ENCODE measurements around the gene PET100. TPM values are rescaled to one million over a fixed set of nuclear protein-coding genes. Genes with fewer than 3 reads are reported as not detected.

PET100 gene
- polyA plus RNA-seq, 1 donor from 2014 or later, result 105 TPM

DNA sequence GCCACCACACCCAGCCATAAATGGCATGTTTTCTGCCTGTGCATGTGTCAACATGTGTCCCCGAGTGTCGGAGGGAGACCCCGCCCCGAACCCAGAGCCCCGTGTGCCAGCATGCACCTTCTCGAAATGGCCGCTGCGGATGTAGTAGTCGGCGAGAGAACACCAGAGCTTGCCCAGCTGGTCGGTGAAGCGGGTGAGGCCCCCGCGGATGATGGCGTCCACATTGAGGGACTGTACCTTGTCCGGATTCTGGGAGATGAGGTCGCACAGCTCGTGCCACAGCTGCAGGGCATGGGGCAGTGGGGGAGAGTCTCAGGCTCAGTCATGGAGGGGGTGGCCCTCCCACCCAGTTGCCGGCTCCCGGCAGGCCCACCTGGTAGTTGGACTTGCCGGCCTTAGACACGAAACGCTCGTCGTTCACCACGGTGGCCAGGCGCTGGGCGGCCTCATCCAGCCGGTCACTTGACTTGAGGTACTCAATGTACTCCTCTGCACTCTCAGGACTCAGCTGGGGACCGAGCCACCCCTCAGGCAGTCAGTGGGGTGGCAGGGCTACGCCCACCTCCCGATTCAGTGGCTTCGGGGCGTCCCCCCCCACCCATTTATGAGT lies 3.7 kb upstream of the PET100 start:
- no peak for TF ChIP-seq MXI1 (conservative IDR thresholded peaks at IDR 0.05; ENCODE audit: poor library complexity, severe bottlenecking)
- TF ChIP-seq, protein P1, sequence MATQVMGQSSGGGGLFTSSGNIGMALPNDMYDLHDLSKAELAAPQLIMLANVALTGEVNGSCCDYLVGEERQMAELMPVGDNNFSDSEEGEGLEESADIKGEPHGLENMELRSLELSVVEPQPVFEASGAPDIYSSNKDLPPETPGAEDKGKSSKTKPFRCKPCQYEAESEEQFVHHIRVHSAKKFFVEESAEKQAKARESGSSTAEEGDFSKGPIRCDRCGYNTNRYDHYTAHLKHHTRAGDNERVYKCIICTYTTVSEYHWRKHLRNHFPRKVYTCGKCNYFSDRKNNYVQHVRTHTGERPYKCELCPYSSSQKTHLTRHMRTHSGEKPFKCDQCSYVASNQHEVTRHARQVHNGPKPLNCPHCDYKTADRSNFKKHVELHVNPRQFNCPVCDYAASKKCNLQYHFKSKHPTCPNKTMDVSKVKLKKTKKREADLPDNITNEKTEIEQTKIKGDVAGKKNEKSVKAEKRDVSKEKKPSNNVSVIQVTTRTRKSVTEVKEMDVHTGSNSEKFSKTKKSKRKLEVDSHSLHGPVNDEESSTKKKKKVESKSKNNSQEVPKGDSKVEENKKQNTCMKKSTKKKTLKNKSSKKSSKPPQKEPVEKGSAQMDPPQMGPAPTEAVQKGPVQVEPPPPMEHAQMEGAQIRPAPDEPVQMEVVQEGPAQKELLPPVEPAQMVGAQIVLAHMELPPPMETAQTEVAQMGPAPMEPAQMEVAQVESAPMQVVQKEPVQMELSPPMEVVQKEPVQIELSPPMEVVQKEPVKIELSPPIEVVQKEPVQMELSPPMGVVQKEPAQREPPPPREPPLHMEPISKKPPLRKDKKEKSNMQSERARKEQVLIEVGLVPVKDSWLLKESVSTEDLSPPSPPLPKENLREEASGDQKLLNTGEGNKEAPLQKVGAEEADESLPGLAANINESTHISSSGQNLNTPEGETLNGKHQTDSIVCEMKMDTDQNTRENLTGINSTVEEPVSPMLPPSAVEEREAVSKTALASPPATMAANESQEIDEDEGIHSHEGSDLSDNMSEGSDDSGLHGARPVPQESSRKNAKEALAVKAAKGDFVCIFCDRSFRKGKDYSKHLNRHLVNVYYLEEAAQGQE (IDR thresholded peaks at IDR 0.05; ENCODE audit: borderline replicate concordance), result no peak
- no peak for TF ChIP-seq RAD21 (conservative IDR thresholded peaks at IDR 0.05)
- no peak for TF ChIP-seq POLR2AphosphoS5 (IDR thresholded peaks at IDR 0.05)
- Histone ChIP-seq H3K9me2 (ENCODE audit: insufficient read depth, low read length) (no peaks in the 10 kb centered on the region), H2AFZ (ENCODE audit: low read depth, low read length) (no peak overlapping the region), H3K4me3 (ENCODE audit: low read length) (no peak overlapping the region), H3K9me3 (ENCODE audit: low read length) (no peaks in the 10 kb centered on the region), H3K27me3 (ENCODE audit: insufficient read depth, low read depth, low read length) (no peaks in the 10 kb centered on the region), H3K36me3 (ENCODE audit: insufficient read depth, low read length) (no peaks in the 10 kb centered on the region), H3F3A (ENCODE audit: insufficient read depth, low read length, poor library complexity, severe bottlenecking) (no peaks in the 10 kb centered on the region), H3K79me2 (replicated peaks; ENCODE audit: insufficient read depth, low read length) (peaks cover 32% of the 10 kb centered on the region), H4K20me1 (ENCODE audit: insufficient read depth) (no peaks in the 10 kb centered on the region), H3K9ac (ENCODE audit: low read length) (no peak overlapping the region), H3K27ac (ENCODE audit: low read length) (no peak overlapping the region), H3K4me2 (ENCODE audit: low read length) (no peak overlapping the region)

DNA sequence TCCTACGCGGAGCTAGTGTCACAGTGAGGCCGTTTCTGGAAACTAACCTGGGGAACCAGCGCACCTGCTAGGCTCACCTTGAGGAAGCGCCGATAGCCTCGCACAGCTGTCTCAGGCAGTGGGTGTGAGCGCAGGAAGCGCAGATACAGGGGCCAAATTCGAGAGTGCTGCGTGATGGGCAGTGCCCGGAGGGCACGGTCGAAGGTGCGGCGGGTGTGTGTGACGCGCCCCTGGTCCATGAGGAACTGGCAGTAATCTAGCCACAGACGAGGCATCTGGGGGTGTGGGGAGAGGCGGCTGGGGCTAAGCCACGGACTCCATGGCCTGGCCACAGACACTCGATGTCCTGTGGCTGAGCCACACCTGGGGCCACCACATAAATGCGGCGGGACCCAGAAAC lies 2.4 kb upstream of the PET100 start:
- Histone ChIP-seq H3K4me2 (ENCODE audit: low read length) (no peak overlapping the region), H2AFZ (ENCODE audit: low read depth, low read length) (no peak overlapping the region), H3K27ac (ENCODE audit: low read length) (no peak overlapping the region), H3F3A (ENCODE audit: insufficient read depth, low read length, poor library complexity, severe bottlenecking) (no peaks in the 10 kb centered on the region), H3K4me3 (ENCODE audit: low read length) (no peak overlapping the region), H3K36me3 (ENCODE audit: insufficient read depth, low read length) (no peaks in the 10 kb centered on the region), H3K9me3 (ENCODE audit: low read length) (no peaks in the 10 kb centered on the region), H3K79me2 (replicated peaks; ENCODE audit: insufficient read depth, low read length) (peaks cover 33% of the 10 kb centered on the region), H3K27me3 (ENCODE audit: insufficient read depth, low read depth, low read length) (no peaks in the 10 kb centered on the region), H3K9ac (ENCODE audit: low read length) (no peak overlapping the region), H4K20me1 (ENCODE audit: insufficient read depth) (no peaks in the 10 kb centered on the region), H3K9me2 (ENCODE audit: insufficient read depth, low read length) (no peaks in the 10 kb centered on the region)
- no peak for TF ChIP-seq MXI1 (conservative IDR thresholded peaks at IDR 0.05; ENCODE audit: poor library complexity, severe bottlenecking)
- no peak for TF ChIP-seq TAF1 (IDR thresholded peaks at IDR 0.05; ENCODE audit: low read depth)
- no peak for TF ChIP-seq POLR2AphosphoS5 (IDR thresholded peaks at IDR 0.05)
- no peak for TF ChIP-seq EZH2 (IDR thresholded peaks at IDR 0.05; ENCODE audit: borderline replicate concordance, insufficient read depth, low read length, poor library complexity, severe bottlenecking)

DNA sequence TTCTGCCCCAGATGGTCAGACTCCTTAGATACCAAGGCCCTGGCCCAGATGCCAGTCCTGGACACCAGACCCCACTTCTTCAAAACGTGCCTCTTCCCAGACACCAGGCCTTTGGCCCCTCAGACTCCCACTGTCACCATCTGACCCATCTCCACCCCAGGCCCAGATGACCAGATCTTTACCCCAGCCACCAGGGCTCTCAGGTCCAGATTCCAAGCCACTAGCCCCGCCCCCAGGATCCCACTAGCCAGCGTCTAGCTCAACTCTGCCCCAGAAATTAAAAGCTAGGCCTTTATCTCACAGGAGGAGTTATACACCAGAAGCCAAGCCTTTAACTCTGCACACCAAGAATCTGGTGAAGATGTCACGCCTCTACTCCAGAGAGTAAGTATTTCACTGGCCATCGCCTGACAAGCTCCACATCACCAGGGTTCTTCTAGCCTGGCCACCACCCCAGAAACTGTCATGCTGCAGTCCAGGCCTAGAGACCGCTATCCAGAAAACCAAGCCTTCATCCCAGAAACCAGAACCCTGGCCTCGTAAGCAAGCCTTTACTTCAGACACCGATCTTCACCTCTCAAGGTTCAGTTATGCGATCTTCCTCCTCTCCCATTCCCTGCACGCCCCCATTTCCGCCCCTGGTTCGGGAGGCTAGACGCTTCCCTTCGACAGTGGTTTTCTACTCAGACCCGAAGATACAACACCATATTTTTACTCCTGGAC lies 843 bp upstream of the PET100 start:
- Histone ChIP-seq H3K9ac (ENCODE audit: low read length) (peak overlapping the region; percentile 85), H3F3A (ENCODE audit: insufficient read depth, low read length, poor library complexity, severe bottlenecking) (no peaks in the 10 kb centered on the region), H4K20me1 (ENCODE audit: insufficient read depth) (no peaks in the 10 kb centered on the region), H3K4me2 (ENCODE audit: low read length) (peak overlapping the region; percentile 72), H3K27me3 (ENCODE audit: insufficient read depth, low read depth, low read length) (no peaks in the 10 kb centered on the region), H3K9me2 (ENCODE audit: insufficient read depth, low read length) (no peaks in the 10 kb centered on the region), H3K9me3 (ENCODE audit: low read length) (no peaks in the 10 kb centered on the region), H2AFZ (ENCODE audit: low read depth, low read length) (no peak overlapping the region), H3K79me2 (replicated peaks; ENCODE audit: insufficient read depth, low read length) (peaks cover 33% of the 10 kb centered on the region), H3K27ac (ENCODE audit: low read length) (peak overlapping the region; percentile 65), H3K36me3 (ENCODE audit: insufficient read depth, low read length) (no peaks in the 10 kb centered on the region), H3K4me3 (ENCODE audit: low read length) (peak overlapping the region; percentile 76)
- TF ChIP-seq EZH2 (IDR thresholded peaks at IDR 0.05; ENCODE audit: borderline replicate concordance, insufficient read depth, low read length, poor library complexity, severe bottlenecking), result no peak
- no peak for TF ChIP-seq RAD21 (conservative IDR thresholded peaks at IDR 0.05)
- TF ChIP-seq POLR2AphosphoS5 (IDR thresholded peaks at IDR 0.05), result no peak
- TF ChIP-seq TAF1 (IDR thresholded peaks at IDR 0.05; ENCODE audit: low read depth), result no peak
- no peak for TF ChIP-seq SMC3 (conservative IDR thresholded peaks at IDR 0.05; ENCODE audit: poor library complexity)
- no peak for TF ChIP-seq EP300 (conservative IDR thresholded peaks at IDR 0.05; ENCODE audit: poor library complexity, severe bottlenecking)

All from neural cell (in vitro differentiated cells).